ENCODE measurements around the gene CIZ1. TPM values are rescaled to one million over a fixed set of nuclear protein-coding genes. Genes with fewer than 3 reads are reported as not detected.

CIZ1 gene
- total and polyA plus RNA-seq, 2 experiments from 2014 or later: 95.0 to 105 TPM

DNA sequence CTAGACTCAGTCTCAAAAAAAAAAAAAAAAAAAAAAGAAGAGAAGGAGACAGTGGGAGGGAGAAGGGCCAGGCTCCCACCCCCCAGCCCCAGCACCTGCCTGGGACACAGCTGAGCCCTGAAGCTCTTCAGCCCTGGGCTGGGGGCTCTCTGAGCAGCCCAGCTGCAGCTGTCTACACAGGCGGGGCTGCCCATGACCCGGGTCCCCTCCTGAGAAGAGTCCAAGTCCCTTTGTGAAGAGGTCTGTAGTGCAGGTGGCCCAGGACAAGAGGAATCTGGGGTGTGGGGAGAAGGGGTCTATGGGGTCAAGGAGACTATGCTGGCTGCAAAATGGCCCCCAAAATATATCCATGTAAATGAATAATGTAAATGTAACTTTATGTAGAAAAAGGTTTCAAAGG, 48.8 kb downstream of the CIZ1 start:
- Histone ChIP-seq H3K4me3 (no peak overlapping the region), H3K27me3 (no peaks in the 10 kb centered on the region), H3K4me1 (ENCODE audit: low read depth) (no peaks in the 10 kb centered on the region), H3K36me3 (no peaks in the 10 kb centered on the region), H3K27ac (no peak overlapping the region), H3K9me3 (ENCODE audit: low read depth) (no peaks in the 10 kb centered on the region)
- TF ChIP-seq, protein P1, sequence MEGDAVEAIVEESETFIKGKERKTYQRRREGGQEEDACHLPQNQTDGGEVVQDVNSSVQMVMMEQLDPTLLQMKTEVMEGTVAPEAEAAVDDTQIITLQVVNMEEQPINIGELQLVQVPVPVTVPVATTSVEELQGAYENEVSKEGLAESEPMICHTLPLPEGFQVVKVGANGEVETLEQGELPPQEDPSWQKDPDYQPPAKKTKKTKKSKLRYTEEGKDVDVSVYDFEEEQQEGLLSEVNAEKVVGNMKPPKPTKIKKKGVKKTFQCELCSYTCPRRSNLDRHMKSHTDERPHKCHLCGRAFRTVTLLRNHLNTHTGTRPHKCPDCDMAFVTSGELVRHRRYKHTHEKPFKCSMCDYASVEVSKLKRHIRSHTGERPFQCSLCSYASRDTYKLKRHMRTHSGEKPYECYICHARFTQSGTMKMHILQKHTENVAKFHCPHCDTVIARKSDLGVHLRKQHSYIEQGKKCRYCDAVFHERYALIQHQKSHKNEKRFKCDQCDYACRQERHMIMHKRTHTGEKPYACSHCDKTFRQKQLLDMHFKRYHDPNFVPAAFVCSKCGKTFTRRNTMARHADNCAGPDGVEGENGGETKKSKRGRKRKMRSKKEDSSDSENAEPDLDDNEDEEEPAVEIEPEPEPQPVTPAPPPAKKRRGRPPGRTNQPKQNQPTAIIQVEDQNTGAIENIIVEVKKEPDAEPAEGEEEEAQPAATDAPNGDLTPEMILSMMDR (IDR thresholded peaks at IDR 0.05; ENCODE audit: low read depth, low read length): no peak
- no peak for DNase-seq (ENCODE audit: low read depth in 1 of 2, low spot score in 1 of 2)

DNA sequence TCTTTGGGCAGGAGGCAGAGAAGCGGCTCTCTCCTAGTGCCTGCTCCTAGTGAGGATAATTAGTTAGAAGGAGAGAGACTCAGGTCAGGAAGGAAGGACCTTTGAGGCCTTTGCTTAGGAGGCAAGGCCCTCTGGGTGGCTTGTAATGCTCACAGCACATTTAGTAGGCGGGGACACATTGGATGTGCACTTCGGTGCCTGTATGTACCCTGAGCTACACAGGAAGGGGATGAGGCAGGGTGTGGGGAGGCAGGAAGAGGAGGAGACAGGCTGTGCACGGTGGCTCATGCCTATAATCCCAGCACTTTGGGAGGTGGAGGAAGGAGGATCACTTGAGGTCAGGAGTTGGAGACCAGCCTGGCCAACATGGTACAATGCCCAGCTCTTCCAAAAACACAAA, 49.3 kb downstream of the CIZ1 start:
- DNase-seq (ENCODE audit: low read depth in 1 of 2, low spot score in 1 of 2): no peak
- Histone ChIP-seq H3K4me1 (ENCODE audit: low read depth) (no peaks in the 10 kb centered on the region), H3K4me3 (no peak overlapping the region), H3K9me3 (ENCODE audit: low read depth) (no peaks in the 10 kb centered on the region), H3K27ac (no peak overlapping the region), H3K27me3 (no peaks in the 10 kb centered on the region), H3K36me3 (no peaks in the 10 kb centered on the region)
- TF ChIP-seq, protein P1 (IDR thresholded peaks at IDR 0.05; ENCODE audit: low read depth, low read length): no peak

DNA sequence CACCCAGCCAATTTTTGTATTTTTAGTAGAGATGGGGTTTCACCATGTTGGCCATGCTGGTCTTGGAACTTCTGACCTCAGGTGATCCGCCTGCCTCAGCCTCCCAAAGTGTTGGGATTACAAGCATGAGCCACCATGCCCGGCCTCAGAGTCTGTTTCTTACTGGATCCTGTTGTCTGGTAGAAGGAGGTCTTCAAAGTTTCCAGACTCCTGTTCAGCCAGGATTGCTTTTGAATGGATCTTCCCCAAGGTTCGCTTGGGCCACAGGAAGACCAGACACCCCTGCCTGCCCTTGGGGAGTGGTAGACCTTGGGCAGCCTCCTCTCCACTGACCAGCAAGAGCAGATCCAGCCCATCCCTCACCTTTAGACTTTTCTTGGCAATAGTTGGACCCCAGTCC, 49.8 kb downstream of the CIZ1 start:
- no peak overlapping the region for H3K4me3 ChIP-seq
- no peaks in the 10 kb centered on the region for H3K4me1 ChIP-seq (ENCODE audit: low read depth)
- TF ChIP-seq, protein P1 (IDR thresholded peaks at IDR 0.05; ENCODE audit: low read depth, low read length): no peak
- H3K36me3 ChIP-seq: no peaks in the 10 kb centered on the region
- no peak overlapping the region for H3K27ac ChIP-seq
- no peaks in the 10 kb centered on the region for H3K9me3 ChIP-seq (ENCODE audit: low read depth)
- no peak for DNase-seq (ENCODE audit: low read depth in 1 of 2, low spot score in 1 of 2)
- H3K27me3 ChIP-seq: no peaks in the 10 kb centered on the region

DNA sequence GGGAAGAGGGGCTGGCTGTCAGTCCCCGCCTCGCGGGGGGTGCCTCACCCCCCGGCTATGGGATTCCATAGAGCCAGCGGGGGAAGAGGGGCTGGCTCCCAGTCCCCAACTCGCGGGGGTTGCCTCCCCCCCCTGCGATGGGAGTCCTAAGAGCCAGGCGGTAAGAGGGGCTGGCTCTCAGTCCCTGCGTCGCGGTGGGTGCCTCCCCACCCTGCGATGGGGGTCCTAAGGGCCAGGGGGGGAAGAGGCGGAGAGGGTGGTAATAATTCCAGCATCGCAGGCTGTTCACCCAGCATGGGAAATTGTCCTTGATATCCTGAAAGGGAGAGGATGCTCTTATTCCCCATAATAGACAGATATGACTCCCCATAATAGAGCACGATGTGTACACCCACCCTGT, 51.8 kb downstream of the CIZ1 start:
- Histone ChIP-seq H3K27me3 (no peaks in the 10 kb centered on the region), H3K4me1 (ENCODE audit: low read depth) (no peaks in the 10 kb centered on the region), H3K4me3 (no peak overlapping the region), H3K36me3 (no peaks in the 10 kb centered on the region), H3K27ac (no peak overlapping the region), H3K9me3 (ENCODE audit: low read depth) (no peaks in the 10 kb centered on the region)
- TF ChIP-seq, protein P1 (IDR thresholded peaks at IDR 0.05; ENCODE audit: low read depth, low read length): no peak
- DNase-seq (ENCODE audit: low read depth in 1 of 2, low spot score in 1 of 2): no peak

DNA sequence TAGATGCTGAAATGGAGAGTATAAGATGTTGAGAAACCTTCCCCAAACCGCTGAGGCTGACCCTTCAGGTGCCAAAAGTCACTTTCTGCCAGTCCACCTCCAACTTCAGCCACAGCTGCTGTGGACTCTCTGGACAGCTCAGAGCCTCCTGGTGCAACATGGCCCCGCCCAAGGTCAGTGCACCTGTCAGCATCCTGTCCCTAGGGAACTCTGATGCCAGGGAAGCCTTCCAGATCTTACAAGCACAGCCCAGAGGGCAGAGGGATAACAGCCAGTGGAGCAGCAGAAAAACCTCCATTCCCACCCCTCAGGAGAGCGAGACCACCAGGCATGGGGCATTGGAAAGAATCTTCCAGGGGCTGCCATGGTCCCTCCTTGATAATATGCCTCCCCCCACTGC, 53.4 kb downstream of the CIZ1 start:
- DNase-seq (ENCODE audit: low read depth in 1 of 2, low spot score in 1 of 2): no peak
- no peak overlapping the region for H3K27ac ChIP-seq
- TF ChIP-seq, protein P1 (IDR thresholded peaks at IDR 0.05; ENCODE audit: low read depth, low read length): no peak
- no peak overlapping the region for H3K4me3 ChIP-seq
- no peaks in the 10 kb centered on the region for H3K27me3 ChIP-seq
- H3K36me3 ChIP-seq: no peaks in the 10 kb centered on the region
- no peaks in the 10 kb centered on the region for H3K4me1 ChIP-seq (ENCODE audit: low read depth)
- H3K9me3 ChIP-seq (ENCODE audit: low read depth): no peaks in the 10 kb centered on the region
